Loucy (cell line): ENCODE data around the gene PBOV1.

Experiments
- CTCF ChIP-seq: fragments of 200-600 bp; sonication (generic); conservative IDR thresholded peaks from 2 replicates; pipeline ENCODE4 v1.5.1; 2014; ENCODE audit warnings: mild to moderate bottlenecking, antibody characterized with exemption, low read length
- EZH2phosphoT487 ChIP-seq: fragments of 200-600 bp; IDR thresholded peaks from 2 replicates; pipeline ENCODE4 v1.6.1; 2018; ENCODE audit warnings: antibody characterized with exemption, mild to moderate bottlenecking, moderate library complexity, borderline replicate concordance

- TF ChIP-seq CTCF (no peak), EZH2phosphoT487 (no peak)
Observed at GRCh38 chr6:138261116-138261780, 43.0 kb upstream of the PBOV1 start.
